PC-9 (cell line): ENCODE results near the gene TBC1D10B. TPM values are rescaled to one million over a fixed set of nuclear protein-coding genes. Genes with fewer than 3 reads are reported as not detected.

ENCODE experiments used
- BruUV-seq: library from RNA; stranded (reverse); fragments of 400-500 nt; replicated peaks from 2 replicates; lab custom pipeline; 2021; lab: Mats Ljungman, UMichigan
- CTCF ChIA-PET: fragments of 300-600 bp; sonication (Branson Sonifier 250); formaldehyde crosslinking; loops from one replicate; lab custom pipeline; 2022; ENCODE audit warnings: antibody characterized with exemption; lab: Charles Lee
- POLR2A ChIA-PET: fragments of 300-600 bp; sonication (Branson Sonifier 250); formaldehyde crosslinking; loops from one replicate; lab custom pipeline; 2022; ENCODE audit warnings: antibody characterized with exemption; ENCODE audit not compliant: unreplicated experiment; lab: Charles Lee
- DNase-seq, 2 experiments: peaks; one replicate each; pipeline versions ENCODE4 v3.0.0 to v3.0.0-alpha.2; 2015 to 2022; ENCODE audit warnings: mixed read lengths in 1 of 2
- H2AFZ ChIP-seq: fragments of 200-600 bp; sonication (generic); 2 replicates; pipeline ENCODE4 v1.8.1; 2017; ENCODE audit warnings: antibody characterized with exemption
- H3F3A ChIP-seq: fragments of 200-600 bp; sonication (generic); 2 replicates; pipeline ENCODE4 v1.8.1; 2017; ENCODE audit warnings: antibody characterized with exemption, mild to moderate bottlenecking, low read depth; ENCODE audit not compliant: insufficient read depth
- H3K27ac ChIP-seq: fragments of 200-600 bp; sonication (generic); 2 replicates; pipeline ENCODE4 v1.6.1; 2016; ENCODE audit warnings: mixed run types
- H3K27me3 ChIP-seq: fragments of 200-600 bp; sonication (generic); 2 replicates; pipeline ENCODE4 v1.6.1; 2016; ENCODE audit warnings: low read depth, mixed run types; ENCODE audit not compliant: insufficient read depth
- H3K36me3 ChIP-seq: fragments of 200-600 bp; sonication (generic); 2 replicates; pipeline ENCODE4 v1.6.1; 2016; ENCODE audit warnings: low read depth, mixed run types
- H3K4me1 ChIP-seq: fragments of 200-600 bp; sonication (generic); replicated peaks from 2 replicates; pipeline ENCODE4 v1.6.1; 2016; ENCODE audit warnings: mixed run types; ENCODE audit not compliant: insufficient read depth
- H3K4me2 ChIP-seq: fragments of 200-600 bp; sonication (generic); 2 replicates; pipeline ENCODE4 v1.6.1; 2017; ENCODE audit warnings: mixed run types
- H3K4me3 ChIP-seq: fragments of 200-600 bp; sonication (generic); 2 replicates; pipeline ENCODE4 v1.6.1; 2016; ENCODE audit warnings: mixed run types
- H3K79me2 ChIP-seq: fragments of 200-600 bp; sonication (generic); 2 replicates; pipeline ENCODE4 v1.6.1; 2017; ENCODE audit warnings: low read depth, mixed run types
- H3K9me2 ChIP-seq: fragments of 200-600 bp; sonication (generic); 2 replicates; pipeline ENCODE4 v1.8.1; 2017; ENCODE audit warnings: mild to moderate bottlenecking; ENCODE audit not compliant: insufficient read depth
- H3K9me3 ChIP-seq: fragments of 200-600 bp; sonication (generic); 2 replicates; pipeline ENCODE4 v1.8.1; 2016; ENCODE audit warnings: low read depth; ENCODE audit not compliant: insufficient read depth
- H4K20me1 ChIP-seq: fragments of 200-600 bp; sonication (generic); 2 replicates; pipeline ENCODE4 v1.8.1; 2017; ENCODE audit not compliant: insufficient read depth
- CTCF ChIP-seq: fragments of 200-600 bp; sonication (generic); conservative IDR thresholded peaks from 2 replicates; pipeline ENCODE4 v1.6.1; 2017; ENCODE audit warnings: mixed run types, antibody characterized with exemption, mild to moderate bottlenecking, moderate library complexity
- EZH2 ChIP-seq: fragments of 200-600 bp; sonication (generic); IDR thresholded peaks from 2 replicates; pipeline ENCODE4 v1.8.0; 2017; ENCODE audit warnings: antibody characterized with exemption, low read depth
- intact Hi-C: fragments of 100-400 bp; cut with micrococcal nuclease; formaldehyde crosslinking; loops from one replicate; pipeline ENCODE4 v1.10.0; 2022; ENCODE audit not compliant: unreplicated experiment
- total RNA-seq: library from RNA; stranded (reverse); gene quantifications from 2 replicates; pipeline ENCODE4 v1.2.3, GENCODE V29; 2021

The TBC1D10B gene
- total RNA-seq, 1 experiment from 2014 or later = 85.0 TPM

GRCh38 chr16:30374538-30374937, 4.2 kb upstream of the TBC1D10B start, which contains the start of gene MYL11:
MYL11 (plus strand) TSS chr16:30374802; CDS start chr16:30374858, 56 bp downstream.
- Histone ChIP-seq H3K9me2 (no peaks in the 10 kb centered on the region), H3K9me3 (no peaks in the 10 kb centered on the region), H3K4me2 (no peak within 1 kb of the TSS), H3K4me1 (peaks cover 20% of the 10 kb centered on the region), H4K20me1 (0 out of 2 replicates have a peak, but pooled peaks cover under 1% of the 10 kb centered on the region), H3F3A (peaks cover 25% of the 10 kb centered on the region), H3K79me2 (peaks cover 9% of the 10 kb centered on the region), H2AFZ (no peak within 1 kb of the TSS), H3K36me3 (no peaks in the 10 kb centered on the region), H3K27ac (no peak within 1 kb of the TSS), H3K4me3 (no peak within 1 kb of the TSS), H3K27me3 (no peaks in the 10 kb centered on the region)
- POLR2A ChIA-PET = no interaction called here
- CTCF ChIA-PET = no interaction called here
- no peak for DNase-seq
- TF ChIP-seq CTCF (no peak), EZH2 (no peak)
- intact Hi-C loops = no loop called here
- no TSS peak for BruUV-seq

- H2AFZ ChIP-seq = no peak overlapping the region
- CTCF ChIA-PET = no interaction called here
- H3K4me3 ChIP-seq = no peak overlapping the region
- no peak for DNase-seq
- H3K27ac ChIP-seq = no peak overlapping the region
- no TSS peak for BruUV-seq
- no peak for TF ChIP-seq EZH2
- no peak for TF ChIP-seq CTCF
- POLR2A ChIA-PET = no interaction called here
- intact Hi-C loops = no loop called here
- no peaks in the 10 kb centered on the region for H3K9me2 ChIP-seq
- no peak overlapping the region for H3K4me2 ChIP-seq
- no peaks in the 10 kb centered on the region for H3K27me3 ChIP-seq
- H3K9me3 ChIP-seq = no peaks in the 10 kb centered on the region
- H3K4me1 ChIP-seq = peaks cover 22% of the 10 kb centered on the region
- H4K20me1 ChIP-seq = peaks cover 19% of the 10 kb centered on the region
- peaks cover 21% of the 10 kb centered on the region for H3F3A ChIP-seq
- H3K79me2 ChIP-seq = peaks cover 21% of the 10 kb centered on the region
- no peaks in the 10 kb centered on the region for H3K36me3 ChIP-seq
Observed at GRCh38 chr16:30372725-30373124, 2.4 kb upstream of the TBC1D10B start.

GRCh38 chr16:30372038-30372712, 1.9 kb upstream of the TBC1D10B start:
- Histone ChIP-seq H3K27me3 (no peaks in the 10 kb centered on the region), H3K9me3 (no peaks in the 10 kb centered on the region), H3K27ac (no peak overlapping the region), H2AFZ (no peak overlapping the region), H3K36me3 (0 out of 2 replicates have a peak, but pooled peaks cover 1% of the 10 kb centered on the region), H3K4me2 (0 out of 2 replicates have a peak overlapping the region, but pooled peaks have one; percentile 79), H4K20me1 (peaks cover 25% of the 10 kb centered on the region), H3K4me1 (peaks cover 26% of the 10 kb centered on the region), H3K4me3 (no peak overlapping the region), H3F3A (peaks cover 15% of the 10 kb centered on the region), H3K79me2 (peaks cover 27% of the 10 kb centered on the region), H3K9me2 (no peaks in the 10 kb centered on the region)
- no TSS peak for BruUV-seq
- POLR2A ChIA-PET = interaction anchor here (0.6 kb wide), 1 partner anchor 339 kb away, joined by 4 read pairs; no protein-coding TSS in a partner anchor
- no peak for TF ChIP-seq CTCF
- no peak for TF ChIP-seq EZH2
- CTCF ChIA-PET = interaction anchor here (1.5 kb wide), 1 partner anchor 17 kb away, joined by 4 read pairs; the partner anchor contains the start of gene CD2BP2
- intact Hi-C loops = no loop called here
- no peak for DNase-seq
